Caco-2 (cell line): Measurements from ENCODE around the gene PPP2R5A. TPM values are rescaled to one million over a fixed set of nuclear protein-coding genes. Genes with fewer than 3 reads are reported as not detected.

Experiments used
- BruUV-seq: library from RNA; stranded (reverse); fragments of 400-500 nt; replicated peaks from 2 replicates; lab custom pipeline; 2021; lab: Mats Ljungman, UMichigan
- CTCF ChIA-PET: fragments of 300-600 bp; sonication (Branson Sonifier 250); formaldehyde crosslinking; loops from one replicate; lab custom pipeline; 2022; ENCODE audit warnings: antibody characterized with exemption; lab: Charles Lee
- POLR2A ChIA-PET: fragments of 300-600 bp; sonication (Branson Sonifier 250); formaldehyde crosslinking; loops from one replicate; lab custom pipeline; 2022; ENCODE audit warnings: antibody characterized with exemption; lab: Charles Lee
- DNase-seq, 2 experiments: peaks; one replicate each; pipeline versions ENCODE4 v3.0.0 to v3.0.0-alpha.2; 2020 to 2022
- H3K27me3 ChIP-seq: replicated peaks from 2 replicates; pipeline ENCODE4 v1.6.0; 2011; ENCODE audit warnings: low read length; ENCODE audit not compliant: control insufficient read depth, insufficient read depth
- H3K36me3 ChIP-seq: 2 replicates; pipeline ENCODE4 v1.5.1; 2011; ENCODE audit warnings: low read length; ENCODE audit not compliant: control insufficient read depth, insufficient read depth
- H3K4me1 ChIP-seq: fragments of 250-450 bp; sonication (Bioruptor Pico); 2 replicates; pipeline ENCODE4 v1.5.1; 2020; ENCODE audit warnings: mild to moderate bottlenecking
- H3K4me3 ChIP-seq: 2 replicates; pipeline ENCODE4 v1.5.1; 2011; ENCODE audit warnings: low read depth, mild to moderate bottlenecking, control low read depth, low read length
- H3K9me3 ChIP-seq: fragments of 250-450 bp; sonication (Bioruptor Pico); 2 replicates; pipeline ENCODE4 v1.5.1; 2020; ENCODE audit warnings: mild to moderate bottlenecking, moderate library complexity
- H3K27ac Mint-ChIP-seq: one replicate; pipeline ENCODE4 v1.8.0; 2022; ENCODE audit warnings: mixed read lengths; ENCODE audit not compliant: unreplicated experiment
- H3K27me3 Mint-ChIP-seq: one replicate; pipeline ENCODE4 v1.8.0; 2022; ENCODE audit warnings: mixed read lengths; ENCODE audit not compliant: insufficient read depth, unreplicated experiment
- H3K36me3 Mint-ChIP-seq: one replicate; pipeline ENCODE4 v1.8.0; 2022; ENCODE audit warnings: mild to moderate bottlenecking, mixed read lengths; ENCODE audit not compliant: insufficient read depth, unreplicated experiment
- H3K4me1 Mint-ChIP-seq: one replicate; pipeline ENCODE4 v1.8.0; 2022; ENCODE audit warnings: low read depth, mixed read lengths; ENCODE audit not compliant: unreplicated experiment
- H3K4me3 Mint-ChIP-seq: one replicate; pipeline ENCODE4 v1.8.0; 2022; ENCODE audit warnings: mild to moderate bottlenecking, moderate library complexity, mixed read lengths; ENCODE audit not compliant: unreplicated experiment
- H3K9me3 Mint-ChIP-seq: one replicate; pipeline ENCODE4 v1.8.0; 2022; ENCODE audit warnings: mixed read lengths; ENCODE audit not compliant: unreplicated experiment
- intact Hi-C: fragments of 100-400 bp; cut with micrococcal nuclease; formaldehyde crosslinking; loops from one replicate; pipeline ENCODE4 v1.10.0; 2022; ENCODE audit not compliant: unreplicated experiment
- total RNA-seq: library from RNA; stranded (reverse); gene quantifications from 2 replicates; pipeline ENCODE4 v1.2.3, GENCODE V29; 2022
- TF ChIP-seq, protein P1 (sequence below), 2 experiments: fragments of 200-600 bp in 1 of 2; IDR thresholded peaks; 1 replicate in 1 of 2; 2 replicates in 1 of 2; pipeline versions ENCODE4 v1.5.1 to v1.8.0; 2011 to 2022; ENCODE audit warnings: antibody characterized with exemption in 1 of 2, control low read depth in 1 of 2, inconsistent platforms in 1 of 2, low read depth in 1 of 2, low read length in 1 of 2, mild to moderate bottlenecking in 1 of 2, moderate library complexity in 1 of 2; ENCODE audit not compliant: insufficient read depth in 1 of 2, severe bottlenecking in 1 of 2, unreplicated experiment in 1 of 2

Gene PPP2R5A
- total RNA-seq, 1 experiment from 2014 or later, result 49.4 TPM

DNA sequence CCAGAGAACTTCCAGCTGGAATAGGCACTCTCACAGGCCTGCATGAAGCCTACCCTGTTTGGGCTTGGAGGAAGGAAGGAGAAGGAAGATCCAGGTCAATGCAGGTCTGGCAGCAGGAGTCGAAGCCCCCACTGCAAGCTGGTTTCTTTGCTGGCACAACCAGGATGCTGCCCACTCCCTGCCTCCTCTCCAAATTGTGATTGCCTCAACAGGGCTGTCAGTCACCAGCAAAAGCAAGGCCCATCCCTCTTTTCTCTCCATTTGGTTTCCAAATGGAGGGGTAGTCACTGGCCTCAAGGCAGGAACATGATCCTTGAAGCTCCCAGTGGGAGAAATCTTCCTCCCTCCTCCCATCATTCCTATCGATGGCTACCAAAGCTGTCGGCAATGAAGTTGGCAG, 92.4 kb downstream of the PPP2R5A start:
- Histone ChIP-seq H3K9me3 (no peaks in the 10 kb centered on the region), H3K36me3 (peaks cover 1% of the 10 kb centered on the region), H3K27me3 (no peaks in the 10 kb centered on the region), H3K4me3 (no peak overlapping the region), H3K4me1 (no peaks in the 10 kb centered on the region)
- POLR2A ChIA-PET, result no interaction called here
- no TSS peak for BruUV-seq
- H3K4me3 Mint-ChIP-seq, result no peak overlapping the region
- H3K4me1 Mint-ChIP-seq, result no peaks in the 10 kb centered on the region
- peaks cover 41% of the 10 kb centered on the region for H3K36me3 Mint-ChIP-seq
- H3K9me3 Mint-ChIP-seq, result no peaks in the 10 kb centered on the region
- CTCF ChIA-PET, result interaction anchor here (1.2 kb wide), 1 partner anchor 78 kb away, joined by 5 read pairs; no protein-coding TSS in a partner anchor
- TF ChIP-seq, protein P1, sequence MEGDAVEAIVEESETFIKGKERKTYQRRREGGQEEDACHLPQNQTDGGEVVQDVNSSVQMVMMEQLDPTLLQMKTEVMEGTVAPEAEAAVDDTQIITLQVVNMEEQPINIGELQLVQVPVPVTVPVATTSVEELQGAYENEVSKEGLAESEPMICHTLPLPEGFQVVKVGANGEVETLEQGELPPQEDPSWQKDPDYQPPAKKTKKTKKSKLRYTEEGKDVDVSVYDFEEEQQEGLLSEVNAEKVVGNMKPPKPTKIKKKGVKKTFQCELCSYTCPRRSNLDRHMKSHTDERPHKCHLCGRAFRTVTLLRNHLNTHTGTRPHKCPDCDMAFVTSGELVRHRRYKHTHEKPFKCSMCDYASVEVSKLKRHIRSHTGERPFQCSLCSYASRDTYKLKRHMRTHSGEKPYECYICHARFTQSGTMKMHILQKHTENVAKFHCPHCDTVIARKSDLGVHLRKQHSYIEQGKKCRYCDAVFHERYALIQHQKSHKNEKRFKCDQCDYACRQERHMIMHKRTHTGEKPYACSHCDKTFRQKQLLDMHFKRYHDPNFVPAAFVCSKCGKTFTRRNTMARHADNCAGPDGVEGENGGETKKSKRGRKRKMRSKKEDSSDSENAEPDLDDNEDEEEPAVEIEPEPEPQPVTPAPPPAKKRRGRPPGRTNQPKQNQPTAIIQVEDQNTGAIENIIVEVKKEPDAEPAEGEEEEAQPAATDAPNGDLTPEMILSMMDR (IDR thresholded peaks at IDR 0.05; ENCODE audit: insufficient read depth in 1 of 2, low read depth in 1 of 2, low read length in 1 of 2, severe bottlenecking in 1 of 2, unreplicated experiment in 1 of 2), result no peak
- DNase-seq, result no peak
- no peaks in the 10 kb centered on the region for H3K27me3 Mint-ChIP-seq
- intact Hi-C loops, result no loop called here
- no peak overlapping the region for H3K27ac Mint-ChIP-seq

DNA sequence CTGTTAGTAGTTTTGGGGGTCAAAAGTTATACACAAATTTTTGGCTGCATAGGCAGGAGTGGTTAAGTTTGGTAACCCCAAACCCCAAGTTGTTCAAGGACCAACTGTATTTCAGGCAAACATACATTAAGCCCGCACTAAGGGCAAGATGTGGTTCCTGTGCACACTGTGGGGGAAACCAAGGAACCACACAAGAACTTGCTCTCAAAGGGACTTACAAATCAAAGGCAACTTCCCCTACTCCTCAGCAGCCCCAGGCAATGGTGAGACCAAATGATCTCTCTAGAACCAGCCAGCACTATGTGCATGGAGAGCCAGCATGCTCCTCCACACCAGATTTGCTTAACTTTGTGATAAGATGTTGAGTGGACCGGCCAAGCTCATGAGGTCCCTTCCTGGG, 94.2 kb downstream of the PPP2R5A start:
- Histone ChIP-seq H3K27me3 (no peaks in the 10 kb centered on the region), H3K9me3 (no peaks in the 10 kb centered on the region), H3K4me1 (no peaks in the 10 kb centered on the region), H3K4me3 (no peak overlapping the region), H3K36me3 (peaks cover 1% of the 10 kb centered on the region; the same call in 1 of the 2 replicates)
- H3K9me3 Mint-ChIP-seq, result no peaks in the 10 kb centered on the region
- intact Hi-C loops, result no loop called here
- ChIA-PET CTCF (no interaction called here), POLR2A (no interaction called here)
- peaks cover 31% of the 10 kb centered on the region for H3K36me3 Mint-ChIP-seq
- no peak for DNase-seq
- no peak overlapping the region for H3K4me3 Mint-ChIP-seq
- TF ChIP-seq, protein P1 (IDR thresholded peaks at IDR 0.05; ENCODE audit: insufficient read depth in 1 of 2, low read depth in 1 of 2, low read length in 1 of 2, severe bottlenecking in 1 of 2, unreplicated experiment in 1 of 2), result no peak
- H3K4me1 Mint-ChIP-seq, result no peaks in the 10 kb centered on the region
- H3K27me3 Mint-ChIP-seq, result no peaks in the 10 kb centered on the region
- H3K27ac Mint-ChIP-seq, result no peak overlapping the region
- no TSS peak for BruUV-seq

DNA sequence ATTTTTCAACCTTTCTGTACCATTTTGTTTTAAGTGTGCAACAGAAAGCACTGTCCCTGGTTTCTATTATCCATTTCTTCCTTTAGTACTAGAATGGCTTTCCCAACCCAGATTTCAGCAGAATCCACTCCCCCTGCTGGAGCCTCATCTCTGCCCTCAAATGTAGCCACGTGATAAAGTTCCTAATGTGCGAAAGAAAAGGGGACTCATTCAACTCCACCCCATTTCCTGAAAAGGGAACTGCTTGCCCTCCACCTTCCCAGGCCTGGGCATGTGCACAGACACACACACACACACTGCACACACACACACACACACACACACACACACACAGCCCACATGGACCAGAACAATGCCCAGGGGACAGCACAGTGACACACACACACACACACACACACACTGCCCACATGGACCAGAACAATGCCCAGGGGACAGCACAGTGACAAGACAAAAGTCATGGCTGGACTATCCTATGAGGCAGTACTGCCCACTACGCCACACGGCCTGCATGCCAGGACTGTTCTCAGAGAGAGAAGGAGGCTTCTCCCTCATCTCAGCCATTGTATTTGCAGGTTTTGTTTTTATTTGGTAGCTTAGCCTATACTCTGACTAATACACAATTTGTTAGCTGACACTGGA, 96.3 kb downstream of the PPP2R5A start:
- intact Hi-C loops, result no loop called here
- Histone ChIP-seq H3K4me3 (no peak overlapping the region), H3K27me3 (no peaks in the 10 kb centered on the region), H3K4me1 (no peaks in the 10 kb centered on the region), H3K36me3 (peaks cover 4% of the 10 kb centered on the region), H3K9me3 (no peaks in the 10 kb centered on the region)
- Mint-ChIP-seq H3K27ac (no peak overlapping the region), H3K36me3 (peaks cover 30% of the 10 kb centered on the region), H3K4me3 (no peak overlapping the region), H3K27me3 (no peaks in the 10 kb centered on the region), H3K9me3 (no peaks in the 10 kb centered on the region), H3K4me1 (no peaks in the 10 kb centered on the region)
- no peak for DNase-seq
- ChIA-PET POLR2A (no interaction called here), CTCF (interaction anchor here (0.6 kb wide), 1 partner anchor 29 kb away, joined by 3 read pairs; no protein-coding TSS in a partner anchor)
- TF ChIP-seq, protein P1 (IDR thresholded peaks at IDR 0.05; ENCODE audit: insufficient read depth in 1 of 2, low read depth in 1 of 2, low read length in 1 of 2, severe bottlenecking in 1 of 2, unreplicated experiment in 1 of 2), result peak in 1 of 2 experiments; percentile 3
- BruUV-seq, result no TSS peak
